ENCODE results near the gene RNF26. TPM values are rescaled to one million over a fixed set of nuclear protein-coding genes. Genes with fewer than 3 reads are reported as not detected.

The RNF26 gene
- total RNA-seq, 3 donors from 2014 or later = 8.8 to 11.2 (median 9.7) TPM

DNA sequence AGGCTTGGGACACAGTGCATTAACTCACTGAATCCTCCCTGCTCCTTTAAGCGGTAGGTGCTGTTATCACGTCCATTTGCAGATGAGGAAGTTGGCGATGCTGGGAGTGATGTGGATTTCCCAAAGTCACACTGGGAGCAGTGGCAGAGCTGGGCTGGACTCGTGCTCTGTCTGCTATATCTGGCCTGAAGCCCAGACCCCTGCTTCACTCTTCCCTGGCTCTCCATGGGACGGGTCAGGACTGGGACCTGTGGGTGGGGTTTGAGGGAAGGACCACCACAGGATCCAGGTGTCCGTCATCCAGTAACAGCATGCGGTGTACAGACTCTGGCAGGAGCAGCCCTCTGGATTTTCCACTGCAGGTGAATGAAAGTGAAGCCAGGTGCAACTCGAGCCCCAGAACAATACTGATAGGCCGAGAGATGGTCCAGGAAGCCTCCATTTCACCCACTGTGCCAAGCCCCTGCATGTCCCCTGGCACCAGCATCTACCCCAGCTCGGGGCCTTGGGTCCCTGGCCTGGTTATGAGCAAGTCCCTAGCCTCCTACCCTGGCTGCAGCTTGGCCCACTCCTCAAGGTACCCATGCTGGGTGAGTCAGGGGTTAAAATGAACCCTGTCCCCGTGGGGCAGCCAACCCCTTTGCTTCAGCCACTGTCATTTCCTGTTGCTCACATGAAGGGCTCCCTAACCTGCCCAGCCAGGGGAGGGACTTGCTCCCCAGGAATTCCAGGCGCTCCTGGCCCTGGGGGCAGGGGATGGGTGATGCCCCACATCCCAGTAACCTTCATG is 43.0 kb downstream of the RNF26 start:
- H3K27ac ChIP-seq = peak overlapping the region; percentile 75 to 93
- H3K36me3 ChIP-seq = no peaks in the 10 kb centered on the region
- peaks cover 21 to 41% of the 10 kb centered on the region in 2 donors for H3K4me1 ChIP-seq
- H3K4me3 ChIP-seq = no peak overlapping the region
- intact Hi-C loops (cut with DNase I; ENCODE audit: low total_unique reads) = no loop called here
- TF ChIP-seq POLR2AphosphoS5 (IDR thresholded peaks at IDR 0.05) (no peak), POLR2A (IDR thresholded peaks at IDR 0.05) (no peak), CTCF (IDR thresholded peaks at IDR 0.05) (no peak)
- peak; percentile 46 to 62 for DNase-seq (ENCODE audit: low spot score in 2 of 2)
- no peaks in the 10 kb centered on the region for H3K9me3 ChIP-seq
- H3K27me3 ChIP-seq = no peaks in the 10 kb centered on the region

DNA sequence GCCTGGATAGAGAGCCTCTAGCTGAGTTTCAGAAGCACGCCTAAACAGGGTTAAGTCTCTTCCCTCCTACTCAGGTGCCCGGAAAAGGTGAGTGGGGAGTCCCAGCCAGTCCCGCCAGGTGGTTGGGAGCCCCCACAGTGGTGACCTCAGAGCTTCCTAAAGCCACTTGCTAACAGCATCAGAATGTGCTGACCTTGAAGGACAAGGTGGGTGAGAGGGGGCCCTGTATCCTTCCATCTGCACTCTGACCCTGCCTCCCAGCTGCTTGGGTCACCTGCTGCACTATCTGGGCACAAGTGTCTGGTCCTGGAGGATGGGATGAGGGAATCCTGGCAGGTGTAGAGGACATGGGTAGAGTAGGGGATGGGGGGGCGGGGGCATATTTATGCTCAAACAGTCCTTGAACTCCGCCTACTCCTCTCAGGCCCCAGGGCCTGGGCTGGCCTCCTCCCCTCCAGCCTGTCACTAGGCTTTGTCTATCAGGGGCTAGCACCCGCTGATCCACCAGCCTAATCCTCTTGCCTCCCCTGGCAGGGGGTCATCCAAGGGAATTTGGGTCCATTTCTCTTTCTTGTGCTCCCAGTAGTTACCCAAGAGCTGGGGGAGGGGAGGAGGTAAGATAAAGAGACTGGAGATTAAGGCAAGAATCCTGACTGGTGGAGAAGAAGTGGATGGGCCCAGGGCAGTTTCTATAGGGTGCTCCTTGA is 43.8 kb downstream of the RNF26 start:
- no peaks in the 10 kb centered on the region for H3K27me3 ChIP-seq
- H3K36me3 ChIP-seq = no peaks in the 10 kb centered on the region
- no peaks in the 10 kb centered on the region for H3K9me3 ChIP-seq
- intact Hi-C loops (cut with DNase I; ENCODE audit: low total_unique reads) = no loop called here
- no peak overlapping the region for H3K4me3 ChIP-seq
- DNase-seq (ENCODE audit: low spot score in 2 of 2) = peak in 1 of 2 donors; percentile 43
- H3K27ac ChIP-seq = peak overlapping the region; percentile 75 to 93
- peaks cover 21 to 43% of the 10 kb centered on the region in 2 donors for H3K4me1 ChIP-seq
- TF ChIP-seq POLR2AphosphoS5 (IDR thresholded peaks at IDR 0.05) (no peak), CTCF (IDR thresholded peaks at IDR 0.05) (no peak), POLR2A (IDR thresholded peaks at IDR 0.05) (no peak)

DNA sequence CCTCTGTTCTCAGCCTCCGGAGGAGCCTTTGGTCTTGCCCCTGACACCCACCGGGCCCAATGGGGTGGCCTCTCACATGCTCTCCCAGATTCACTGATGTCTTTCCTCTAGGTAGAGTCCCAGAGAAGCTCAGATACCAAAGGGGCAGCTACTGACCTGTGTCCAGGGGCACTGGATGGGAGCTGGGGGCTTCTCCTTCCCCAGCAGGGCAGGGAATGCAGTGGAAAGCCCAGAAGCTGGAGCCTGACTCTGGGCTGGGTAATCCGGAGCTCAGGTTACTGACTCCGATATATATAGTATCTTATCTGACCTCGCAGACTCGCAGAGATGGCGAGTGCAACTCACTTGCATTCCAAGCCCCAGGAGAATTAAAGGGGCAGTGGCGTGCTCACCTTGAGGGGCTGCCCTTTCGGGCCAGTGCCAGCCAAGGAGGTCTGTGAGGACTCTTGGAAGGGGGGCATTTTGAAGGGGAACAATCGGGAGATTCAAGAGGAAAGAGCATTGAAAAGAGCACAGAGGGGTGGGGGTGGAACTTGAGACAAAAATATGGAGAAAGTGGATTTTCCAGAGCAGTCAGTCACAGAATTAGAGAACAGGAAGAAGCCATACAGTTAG is 44.6 kb downstream of the RNF26 start:
- H3K4me1 ChIP-seq = peaks cover 21 to 39% of the 10 kb centered on the region in 2 donors
- no peaks in the 10 kb centered on the region for H3K36me3 ChIP-seq
- H3K27me3 ChIP-seq = no peaks in the 10 kb centered on the region
- no peak overlapping the region for H3K4me3 ChIP-seq
- no peak for TF ChIP-seq POLR2AphosphoS5 (IDR thresholded peaks at IDR 0.05)
- TF ChIP-seq POLR2A (IDR thresholded peaks at IDR 0.05) = no peak
- no peak for TF ChIP-seq CTCF (IDR thresholded peaks at IDR 0.05)
- no peaks in the 10 kb centered on the region for H3K9me3 ChIP-seq
- peak overlapping the region in 1 of 2 donors; percentile 93 for H3K27ac ChIP-seq
- DNase-seq (ENCODE audit: low spot score in 2 of 2) = peak in 1 of 2 donors; percentile 34
- intact Hi-C loops (cut with DNase I; ENCODE audit: low total_unique reads) = no loop called here

DNA sequence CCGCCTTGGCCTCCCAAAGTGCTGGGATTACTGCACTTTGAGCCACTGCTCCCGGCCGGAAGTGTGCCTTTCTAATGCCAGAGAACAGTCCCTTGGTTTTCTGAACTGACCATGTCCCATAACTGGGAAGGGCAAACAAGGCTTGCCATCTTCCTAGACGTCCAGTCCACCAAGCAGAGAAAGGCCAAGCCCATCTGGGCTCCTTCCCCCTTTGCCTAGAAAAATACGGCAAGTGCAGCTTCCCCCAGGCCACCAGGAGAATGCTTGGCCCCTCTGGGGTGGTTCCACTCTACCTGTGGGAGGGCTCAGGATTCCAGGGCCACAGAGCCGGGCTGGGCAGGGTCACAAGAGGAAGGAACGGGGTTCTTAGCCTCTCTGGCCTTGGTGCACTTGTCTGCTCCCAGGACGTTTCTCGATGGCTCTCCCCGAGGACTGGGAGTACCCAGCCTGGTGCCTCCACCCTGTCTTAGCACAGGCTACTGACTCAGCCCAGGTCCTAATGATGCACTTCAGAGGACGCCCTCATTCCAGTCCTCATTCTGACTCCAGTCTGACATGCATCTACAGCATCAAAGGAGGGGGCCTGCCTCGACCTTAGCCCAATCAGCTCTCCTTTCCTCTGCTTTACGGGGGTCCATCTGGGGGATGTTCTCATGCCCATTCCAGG is 46.0 kb downstream of the RNF26 start:
- intact Hi-C loops (cut with DNase I; ENCODE audit: low total_unique reads) = no loop called here

More for the DNA sequence above, 46.0 kb downstream of the RNF26 start:
- Histone ChIP-seq H3K27ac (peak overlapping the region in 1 of 2 donors; percentile 83), H3K36me3 (no peaks in the 10 kb centered on the region), H3K27me3 (no peaks in the 10 kb centered on the region), H3K4me1 (peaks cover 9 to 34% of the 10 kb centered on the region in 2 donors), H3K4me3 (peak overlapping the region in 2 of 3 donors; percentile 55 to 68), H3K9me3 (no peaks in the 10 kb centered on the region)
- TF ChIP-seq POLR2A (IDR thresholded peaks at IDR 0.05) (no peak), POLR2AphosphoS5 (IDR thresholded peaks at IDR 0.05) (no peak), CTCF (IDR thresholded peaks at IDR 0.05) (no peak)
- DNase-seq (ENCODE audit: low spot score in 2 of 2) = peak in 1 of 2 donors; percentile 46
